Smooth muscle cell of trachea (primary cell): ENCODE data around the gene NFS1. TPM values are rescaled to one million over a fixed set of nuclear protein-coding genes. Genes with fewer than 3 reads are reported as not detected.

Source experiments
- total RNA-seq: library from RNA; depleted of rRNA; stranded (reverse); fragments of >200 nt; gene quantifications from 2 replicates; pipeline ENCODE4 v1.2.1, GENCODE V29; 2014

Gene NFS1
- total RNA-seq = 42.8 and 65.7 TPM in 2 replicates

DNA sequence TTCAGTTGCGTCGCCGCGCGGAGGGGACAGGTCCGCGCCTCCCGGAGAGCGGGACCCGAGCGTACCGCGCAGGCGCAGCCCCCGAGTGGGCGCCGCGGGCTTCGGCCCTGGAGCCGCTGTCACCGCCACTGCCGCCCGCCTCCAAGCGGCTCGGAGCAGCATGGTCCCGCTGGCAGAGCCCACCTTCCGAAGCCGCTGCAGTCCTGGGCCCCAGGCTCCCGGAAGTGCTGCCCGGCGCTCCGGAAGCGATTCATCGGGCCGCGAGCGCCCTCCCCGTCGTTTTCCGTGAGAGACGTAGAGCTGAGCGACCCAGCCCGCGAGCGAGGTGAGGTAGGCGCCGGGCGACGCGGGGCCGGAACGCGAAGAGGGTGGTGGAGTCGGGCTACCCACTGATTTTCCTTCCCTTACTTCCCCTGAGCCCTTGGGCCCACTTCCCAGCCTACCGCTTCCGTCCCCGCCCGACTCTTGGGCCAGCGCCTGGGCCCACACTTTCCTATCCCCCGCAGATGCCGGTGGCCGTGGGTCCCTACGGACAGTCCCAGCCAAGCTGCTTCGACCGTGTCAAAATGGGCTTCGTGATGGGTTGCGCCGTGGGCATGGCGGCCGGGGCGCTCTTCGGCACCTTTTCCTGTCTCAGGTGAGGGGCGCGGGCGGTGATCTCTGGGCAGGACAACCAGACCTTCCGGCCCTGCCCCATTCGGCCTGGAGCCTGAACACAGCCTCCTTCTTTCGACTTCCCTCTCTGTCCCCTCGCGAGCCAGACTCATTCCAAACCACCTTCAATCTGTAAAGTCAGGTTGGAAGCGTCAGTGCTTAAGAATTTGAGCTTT is at the start of gene NFS1, which contains the start of gene ROMO1:
Gene NFS1 (minus strand): TSS at position 226 of the 830 bp plus-strand sequence. CDS start 64 bp downstream, at position 162.
Gene ROMO1 (plus strand): TSS at position 279 of the 830 bp plus-strand sequence. CDS start 228 bp downstream, at position 507.

DNA sequence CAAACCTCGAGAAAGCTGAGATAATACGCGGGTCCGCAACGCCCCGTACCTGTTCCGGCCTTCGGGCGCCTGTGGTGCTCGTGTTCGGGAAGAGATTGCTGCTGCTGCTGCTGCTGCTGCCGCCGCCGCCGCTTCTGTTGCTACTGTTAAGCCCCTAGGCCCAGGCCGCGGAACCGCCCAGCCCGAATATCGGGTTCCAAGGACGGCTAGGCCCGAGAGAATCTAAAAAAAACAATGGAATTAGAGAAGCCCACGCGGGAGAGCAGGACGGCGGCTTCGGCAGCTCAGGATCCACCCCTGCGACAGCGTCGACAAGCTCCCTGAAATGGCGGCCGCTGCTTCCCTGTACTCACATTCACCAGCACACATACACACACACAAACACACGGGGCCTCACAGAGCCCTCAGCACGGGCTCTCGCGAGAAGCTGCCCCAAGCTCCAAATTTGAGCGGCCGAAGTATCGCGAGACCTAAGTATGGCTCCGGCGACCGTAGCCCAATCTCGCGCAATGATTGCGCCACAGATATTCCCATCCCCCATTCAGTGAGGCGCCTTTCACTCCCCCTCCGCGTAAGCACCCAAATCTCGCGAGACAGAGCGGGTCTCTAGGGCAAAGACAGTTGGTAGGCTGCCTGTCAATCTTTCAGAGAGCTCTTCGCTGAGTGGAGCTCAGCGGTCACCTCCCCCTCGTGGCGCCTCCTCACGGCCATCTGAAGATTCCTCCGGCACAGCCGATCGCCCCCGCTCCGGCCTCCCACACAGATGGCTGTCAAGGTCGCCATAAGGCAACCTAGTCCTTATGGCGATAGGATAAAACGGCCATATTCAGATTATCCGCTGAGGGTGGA is 43.0 kb upstream of the NFS1 start, which contains the start of gene RBM39:
Gene RBM39 (minus strand): TSS at position 369 of the 849 bp plus-strand sequence. CDS start 1,386 bp downstream, outside the sequence.

DNA sequence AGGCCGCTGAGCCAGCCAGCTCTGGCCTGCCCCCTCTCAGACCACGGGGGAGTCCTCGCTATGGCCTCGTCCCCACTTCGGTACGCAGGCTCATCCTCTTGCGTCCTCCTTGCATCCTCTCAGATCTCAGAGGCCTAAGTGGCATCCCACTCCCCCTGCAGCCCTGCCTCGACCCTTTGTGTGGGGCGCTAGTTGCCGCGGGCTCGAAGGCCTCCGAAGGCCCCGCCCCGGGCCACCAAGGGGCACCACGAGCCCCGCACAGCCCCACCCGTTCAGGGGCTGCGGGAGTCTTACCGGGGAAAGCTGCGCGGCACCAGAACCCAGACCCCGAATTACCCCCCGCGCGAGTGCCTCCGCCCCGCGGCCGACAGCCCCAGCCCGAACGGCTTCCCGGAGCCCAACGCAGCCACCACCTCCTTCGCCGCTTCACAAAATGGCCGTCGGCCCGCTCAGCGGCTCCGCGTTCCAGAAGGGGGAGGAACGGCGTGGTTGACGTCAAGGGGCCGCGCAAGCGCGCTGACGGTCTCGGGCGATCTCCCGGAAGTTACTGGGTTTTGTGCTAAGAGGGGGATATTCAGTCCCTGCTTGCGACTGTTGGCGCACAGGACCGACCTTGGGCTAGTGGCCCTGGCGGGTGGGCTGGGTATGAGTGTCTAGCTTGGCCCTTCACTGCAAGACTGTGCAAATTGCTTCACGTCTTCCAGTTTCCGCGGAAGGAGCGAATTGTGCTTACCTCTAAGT is 34.5 kb downstream of the NFS1 start, which contains the start of the genes CPNE1 and RBM12:
Gene CPNE1 (minus strand): TSS at position 435 of the 741 bp plus-strand sequence. CDS start 31,977 bp downstream, outside the sequence.
Gene RBM12 (minus strand): TSS at position 435 of the 741 bp plus-strand sequence. CDS start 9,578 bp downstream, outside the sequence.

Other genes starting within 250 kb of the NFS1 start
- 35.1 and 52.8 TPM in 2 replicates for gene CEP250, start 243.8 kb downstream of the NFS1 start, total RNA-seq
- not detected in 2 replicates for gene C20orf173, start 169.7 kb downstream of the NFS1 start, total RNA-seq
- gene ERGIC3, start 157.3 kb downstream of the NFS1 start, total RNA-seq = 455 and 566 TPM in 2 replicates
- gene SPAG4, start 83.5 kb downstream of the NFS1 start, total RNA-seq = 11.2 and 13.1 TPM in 2 replicates
- 180 and 195 TPM in 2 replicates for gene CPNE1, start 34.5 kb downstream of the NFS1 start, total RNA-seq
- gene RBM12, start 34.5 kb downstream of the NFS1 start, total RNA-seq = 38.2 and 43.8 TPM in 2 replicates
- gene ROMO1, start 53 bp upstream of the NFS1 start, total RNA-seq = 108 and 258 TPM in 2 replicates
- gene RBM39, start 42.9 kb upstream of the NFS1 start, total RNA-seq = 242 and 375 TPM in 2 replicates
- 37.8 and 54.6 TPM in 2 replicates for gene PHF20, start 72.7 kb upstream of the NFS1 start, total RNA-seq